ENCODE data around the gene TMEM205.
"Not testable (repeated sequence)": the region's sequence is repeated elsewhere in the genome, so short reads cannot be mapped to it uniquely, and the experiment has no call there.

Gene TMEM205

DNA sequence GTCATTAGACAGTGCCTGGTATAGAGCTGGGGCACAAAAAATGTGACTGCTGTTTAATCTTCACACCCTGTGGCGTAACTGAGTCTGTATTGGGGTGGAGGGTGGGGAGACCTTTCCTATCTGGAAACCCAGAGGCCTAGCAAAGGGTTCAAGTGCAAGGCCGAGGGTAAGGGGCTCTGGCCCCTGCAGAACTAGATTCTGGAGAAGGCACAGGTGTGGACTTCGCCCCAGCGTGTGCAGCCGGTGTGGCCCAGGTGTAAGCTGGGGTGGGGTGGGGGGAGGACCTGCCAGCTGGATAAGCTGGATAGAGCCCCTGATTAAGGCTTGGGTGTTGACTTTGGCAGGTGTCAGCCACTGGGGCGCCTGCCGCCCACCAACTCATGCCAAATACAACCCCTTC lies 7.9 kb downstream of the TMEM205 start:
- H2AFZ ChIP-seq (ENCODE audit: low read length, unreplicated experiment): no peak overlapping the region
- peaks cover 7% of the 10 kb centered on the region; the same call in 1 of the 2 replicates for H3K36me3 ChIP-seq (ENCODE audit: insufficient read depth, low read length)
- peaks cover 4% of the 10 kb centered on the region for H3K4me1 ChIP-seq (ENCODE audit: control insufficient read depth, insufficient read depth, low read length, unreplicated experiment)
- H3K4me3 ChIP-seq (ENCODE audit: low read depth, low read length): no peak overlapping the region
- H3K27me3 ChIP-seq (ENCODE audit: insufficient read depth, low read length): no peaks in the 10 kb centered on the region
- no peak overlapping the region for H3K27ac ChIP-seq (ENCODE audit: low read depth, low read length)
- H3K79me2 ChIP-seq (ENCODE audit: control insufficient read depth, insufficient read depth, low read length, unreplicated experiment): no peaks in the 10 kb centered on the region

DNA sequence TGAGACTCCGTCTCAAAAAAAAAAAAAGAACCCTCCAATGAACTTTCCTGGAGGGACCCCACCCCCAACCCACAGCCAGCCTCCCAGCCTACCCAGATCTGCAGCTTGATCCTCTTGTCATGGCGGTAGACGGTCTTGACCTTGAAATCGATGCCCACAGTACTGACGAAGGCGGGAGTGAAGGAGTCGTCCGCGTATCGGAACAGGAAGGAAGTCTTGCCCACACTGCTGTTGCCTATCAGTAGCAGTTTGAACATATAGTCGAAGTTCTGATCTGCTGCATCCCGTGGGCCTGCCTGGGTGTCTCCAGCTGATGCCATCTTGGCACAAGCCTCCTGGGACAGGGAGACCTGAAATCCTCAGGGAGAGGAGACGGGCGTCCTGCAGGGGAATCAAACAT lies 9.0 kb downstream of the TMEM205 start:
- H3K36me3 ChIP-seq (ENCODE audit: insufficient read depth, low read length): peaks cover 7% of the 10 kb centered on the region; the same call in 1 of the 2 replicates
- no peak overlapping the region for H3K27ac ChIP-seq (ENCODE audit: low read depth, low read length)
- no peaks in the 10 kb centered on the region for H3K79me2 ChIP-seq (ENCODE audit: control insufficient read depth, insufficient read depth, low read length, unreplicated experiment)
- no peaks in the 10 kb centered on the region for H3K27me3 ChIP-seq (ENCODE audit: insufficient read depth, low read length)
- no peak overlapping the region for H2AFZ ChIP-seq (ENCODE audit: low read length, unreplicated experiment)
- H3K4me3 ChIP-seq (ENCODE audit: low read depth, low read length): no peak overlapping the region
- H3K4me1 ChIP-seq (ENCODE audit: control insufficient read depth, insufficient read depth, low read length, unreplicated experiment): peaks cover 4% of the 10 kb centered on the region

DNA sequence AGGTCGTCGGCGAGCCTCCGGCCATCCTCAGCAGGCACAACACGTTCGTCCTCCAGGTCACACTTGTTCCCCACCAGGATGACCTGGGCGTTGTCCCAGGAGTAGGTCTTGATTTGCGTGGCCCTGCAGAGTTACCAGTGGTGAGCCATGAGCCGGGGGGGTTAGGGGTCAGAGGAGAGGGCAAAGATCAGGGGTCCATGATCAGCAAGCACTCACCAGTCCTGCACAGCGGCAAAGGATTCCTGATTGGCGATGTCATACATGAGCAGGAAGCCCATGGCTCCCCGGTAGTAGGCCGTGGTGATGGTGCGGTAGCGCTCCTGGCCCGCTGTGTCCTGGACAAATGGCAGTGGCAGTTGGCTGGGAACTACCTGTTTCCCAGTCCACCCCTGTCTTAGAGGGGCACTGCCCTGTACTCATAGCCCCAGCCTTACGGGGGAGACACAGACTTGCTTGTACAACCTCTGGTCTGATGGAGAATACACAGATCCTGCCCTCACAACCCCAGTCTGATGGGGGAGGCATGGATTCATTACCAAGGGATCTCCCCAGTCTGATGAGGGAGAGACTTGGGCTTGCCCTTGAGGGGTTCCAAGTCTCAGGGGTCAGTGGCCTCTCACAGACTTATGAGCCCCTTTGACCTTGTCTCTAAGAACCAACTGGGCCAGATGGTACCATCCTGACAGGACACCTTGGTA lies 10.5 kb downstream of the TMEM205 start:
- H3K4me3 ChIP-seq (ENCODE audit: low read depth, low read length): no peak overlapping the region
- H3K36me3 ChIP-seq (ENCODE audit: insufficient read depth, low read length): peaks cover 2% of the 10 kb centered on the region; the same call in 1 of the 2 replicates
- H3K27ac ChIP-seq (ENCODE audit: low read depth, low read length): no peak overlapping the region
- H3K79me2 ChIP-seq (ENCODE audit: control insufficient read depth, insufficient read depth, low read length, unreplicated experiment): no peaks in the 10 kb centered on the region
- H3K27me3 ChIP-seq (ENCODE audit: insufficient read depth, low read length): no peaks in the 10 kb centered on the region
- H3K4me1 ChIP-seq (ENCODE audit: control insufficient read depth, insufficient read depth, low read length, unreplicated experiment): peaks cover 4% of the 10 kb centered on the region
- H2AFZ ChIP-seq (ENCODE audit: low read length, unreplicated experiment): no peak overlapping the region

DNA sequence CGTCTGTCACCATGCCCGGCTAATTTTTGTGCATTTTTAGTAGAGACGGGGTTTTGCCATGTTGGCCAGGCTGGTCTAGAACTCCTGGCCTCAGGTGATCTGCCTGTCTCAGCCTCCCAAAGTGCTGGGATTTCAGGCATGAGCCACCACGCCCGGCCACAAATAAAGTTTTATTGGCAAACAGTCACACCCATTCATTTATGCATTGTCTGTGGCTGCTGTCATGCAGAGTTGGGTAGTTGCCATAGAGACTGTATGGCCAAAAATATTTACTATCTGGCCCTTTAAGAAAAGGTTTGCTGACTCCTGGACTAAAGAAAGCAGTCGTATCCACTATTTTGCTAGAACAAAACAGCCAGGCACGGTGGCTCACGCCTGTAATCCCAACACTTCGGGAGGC lies 12.2 kb downstream of the TMEM205 start:
- H2AFZ ChIP-seq (ENCODE audit: low read length, unreplicated experiment); H3K4me1 ChIP-seq (ENCODE audit: control insufficient read depth, insufficient read depth, low read length, unreplicated experiment); H3K4me3 ChIP-seq (ENCODE audit: low read depth, low read length); H3K36me3 ChIP-seq (ENCODE audit: insufficient read depth, low read length); H3K27ac ChIP-seq (ENCODE audit: low read depth, low read length); H3K79me2 ChIP-seq (ENCODE audit: control insufficient read depth, insufficient read depth, low read length, unreplicated experiment); H3K27me3 ChIP-seq (ENCODE audit: insufficient read depth, low read length): not testable (repeated sequence)

DNA sequence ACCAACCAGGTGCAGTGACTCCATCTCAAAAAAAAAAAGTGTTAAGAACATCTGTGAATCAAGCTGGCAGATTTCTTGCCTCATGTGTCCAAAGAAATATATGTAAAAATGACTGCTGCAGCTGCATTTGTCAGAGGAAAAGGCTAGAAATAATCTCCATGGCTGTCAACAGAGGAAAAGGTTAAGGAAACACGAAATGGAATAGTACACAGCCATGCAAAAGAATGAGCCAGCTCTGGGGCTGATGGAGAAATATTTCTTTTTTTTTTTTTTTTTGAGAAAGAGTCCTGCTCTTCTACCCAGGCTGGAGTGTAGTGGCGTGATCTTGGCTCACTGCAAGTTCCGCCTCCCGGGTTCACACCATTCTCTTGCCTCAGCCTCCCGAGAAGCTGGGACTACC lies 13.2 kb downstream of the TMEM205 start:
- Histone ChIP-seq H3K4me3 (ENCODE audit: low read depth, low read length) (no peak overlapping the region), H3K27ac (ENCODE audit: low read depth, low read length) (no peak overlapping the region), H3K4me1 (ENCODE audit: control insufficient read depth, insufficient read depth, low read length, unreplicated experiment) (no peaks in the 10 kb centered on the region), H3K79me2 (ENCODE audit: control insufficient read depth, insufficient read depth, low read length, unreplicated experiment) (no peaks in the 10 kb centered on the region), H3K27me3 (ENCODE audit: insufficient read depth, low read length) (no peaks in the 10 kb centered on the region), H2AFZ (ENCODE audit: low read length, unreplicated experiment) (no peak overlapping the region), H3K36me3 (ENCODE audit: insufficient read depth, low read length) (peaks cover 2% of the 10 kb centered on the region; the same call in 1 of the 2 replicates)

DNA sequence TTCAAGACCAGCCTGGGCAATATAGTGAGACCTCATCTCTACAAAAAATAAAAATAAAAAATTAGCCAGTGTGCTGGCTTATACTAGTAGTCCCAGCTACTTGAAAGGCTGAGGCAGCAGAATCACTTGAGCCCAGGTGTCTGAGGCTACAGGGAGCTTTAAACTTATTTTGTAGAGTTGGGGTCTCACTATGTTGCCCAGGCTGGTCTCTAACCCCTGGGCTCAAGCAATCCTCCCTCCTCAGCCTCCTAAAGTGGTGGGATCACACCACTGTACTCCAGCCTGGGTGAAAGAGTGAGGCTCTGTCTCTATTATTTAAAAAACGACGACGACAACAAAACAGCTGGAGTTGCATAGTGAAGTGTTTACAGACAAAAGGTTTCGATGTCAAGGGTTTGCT lies 14.6 kb downstream of the TMEM205 start:
- H2AFZ ChIP-seq (ENCODE audit: low read length, unreplicated experiment): no peak overlapping the region
- no peaks in the 10 kb centered on the region for H3K79me2 ChIP-seq (ENCODE audit: control insufficient read depth, insufficient read depth, low read length, unreplicated experiment)
- H3K27ac ChIP-seq (ENCODE audit: low read depth, low read length): no peak overlapping the region
- H3K36me3 ChIP-seq (ENCODE audit: insufficient read depth, low read length): peaks cover 2% of the 10 kb centered on the region; the same call in 1 of the 2 replicates
- H3K4me3 ChIP-seq (ENCODE audit: low read depth, low read length): no peak overlapping the region
- no peaks in the 10 kb centered on the region for H3K4me1 ChIP-seq (ENCODE audit: control insufficient read depth, insufficient read depth, low read length, unreplicated experiment)
- H3K27me3 ChIP-seq (ENCODE audit: insufficient read depth, low read length): no peaks in the 10 kb centered on the region

DNA sequence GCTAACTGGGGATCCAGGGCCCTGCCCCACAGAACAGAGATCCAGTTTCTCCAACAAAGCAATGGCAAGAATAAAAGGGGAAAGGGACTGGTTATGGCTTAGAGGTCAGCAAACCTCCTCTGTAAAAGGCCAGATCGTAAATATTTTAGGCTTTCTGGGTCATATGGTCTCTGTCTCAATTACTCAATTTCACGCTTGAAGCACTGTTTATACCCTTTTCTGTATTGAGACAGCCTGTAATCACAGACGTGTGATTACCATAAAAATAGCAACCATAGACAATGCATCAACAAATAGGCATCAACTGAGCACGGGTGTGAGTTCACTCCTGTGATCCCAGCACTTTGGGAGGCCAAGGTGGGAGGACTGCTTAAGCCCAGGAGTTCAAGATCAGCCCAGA lies 15.9 kb downstream of the TMEM205 start:
- Histone ChIP-seq H3K79me2 (ENCODE audit: control insufficient read depth, insufficient read depth, low read length, unreplicated experiment) (no peaks in the 10 kb centered on the region), H3K4me1 (ENCODE audit: control insufficient read depth, insufficient read depth, low read length, unreplicated experiment) (no peaks in the 10 kb centered on the region), H2AFZ (ENCODE audit: low read length, unreplicated experiment) (no peak overlapping the region), H3K27me3 (ENCODE audit: insufficient read depth, low read length) (no peaks in the 10 kb centered on the region), H3K27ac (ENCODE audit: low read depth, low read length) (no peak overlapping the region), H3K4me3 (ENCODE audit: low read depth, low read length) (no peak overlapping the region), H3K36me3 (ENCODE audit: insufficient read depth, low read length) (peaks cover 2% of the 10 kb centered on the region; the same call in 1 of the 2 replicates)

DNA sequence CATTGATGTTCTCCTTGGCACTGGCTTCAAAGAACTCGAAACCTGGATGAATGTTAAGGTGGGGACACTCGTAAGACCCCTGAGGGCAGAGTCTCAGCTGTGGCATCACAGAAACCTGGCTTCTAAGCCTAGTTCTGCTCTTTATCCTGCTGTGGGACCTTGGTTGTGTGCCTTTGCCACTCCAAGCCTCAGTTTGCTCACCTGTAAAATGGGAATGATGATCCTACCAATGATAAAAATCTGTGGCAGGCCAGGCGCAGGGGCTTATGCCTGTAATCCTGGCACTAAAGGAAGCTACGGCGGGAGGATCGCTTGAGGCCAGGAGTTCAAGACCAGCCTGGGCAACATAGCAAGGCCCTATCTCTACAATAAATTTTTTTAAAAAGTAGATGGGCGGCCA lies 20.5 kb downstream of the TMEM205 start:
- no peaks in the 10 kb centered on the region for H3K36me3 ChIP-seq (ENCODE audit: insufficient read depth, low read length)
- no peak overlapping the region for H3K4me3 ChIP-seq (ENCODE audit: low read depth, low read length)
- H2AFZ ChIP-seq (ENCODE audit: low read length, unreplicated experiment): no peak overlapping the region
- H3K79me2 ChIP-seq (ENCODE audit: control insufficient read depth, insufficient read depth, low read length, unreplicated experiment): no peaks in the 10 kb centered on the region
- peaks cover 16% of the 10 kb centered on the region for H3K4me1 ChIP-seq (ENCODE audit: control insufficient read depth, insufficient read depth, low read length, unreplicated experiment)
- H3K27me3 ChIP-seq (ENCODE audit: insufficient read depth, low read length): no peaks in the 10 kb centered on the region
- no peak overlapping the region for H3K27ac ChIP-seq (ENCODE audit: low read depth, low read length)

DNA sequence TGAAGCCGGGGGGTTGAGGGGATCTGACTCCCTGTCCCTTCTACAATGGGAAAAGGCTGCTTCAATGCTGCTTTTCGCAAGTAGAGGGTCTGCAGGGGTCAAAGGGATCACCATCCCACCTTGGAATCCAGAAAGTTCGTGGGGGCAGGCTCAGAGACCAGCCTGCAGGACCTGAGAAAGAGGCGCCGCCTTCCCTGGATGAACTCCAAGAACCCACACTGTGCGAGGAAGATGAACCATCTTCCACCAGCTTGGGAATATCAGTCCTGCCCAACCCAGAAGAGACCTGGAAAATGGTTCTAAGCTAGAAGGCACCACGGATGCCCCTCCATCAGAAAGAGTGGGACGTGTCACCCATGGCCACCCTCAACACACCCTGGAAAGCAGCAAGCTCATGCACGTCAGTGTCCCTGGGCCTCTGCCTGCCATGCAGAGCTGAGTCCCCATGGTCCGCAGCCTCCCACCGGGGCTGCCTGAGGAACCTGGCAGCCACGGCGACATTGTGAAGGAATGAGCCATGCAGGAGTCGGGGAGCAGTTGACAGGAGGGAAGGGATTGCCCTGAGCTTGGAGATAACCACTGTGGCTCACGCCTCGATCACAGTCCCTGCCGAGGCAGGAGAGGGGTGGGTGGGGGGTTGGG lies 21.2 kb downstream of the TMEM205 start:
- Histone ChIP-seq H2AFZ (ENCODE audit: low read length, unreplicated experiment) (no peak overlapping the region), H3K36me3 (ENCODE audit: insufficient read depth, low read length) (no peaks in the 10 kb centered on the region), H3K27ac (ENCODE audit: low read depth, low read length) (0 out of 2 replicates have a peak overlapping the region, but pooled peaks have one; percentile 77), H3K4me1 (ENCODE audit: control insufficient read depth, insufficient read depth, low read length, unreplicated experiment) (peaks cover 16% of the 10 kb centered on the region), H3K27me3 (ENCODE audit: insufficient read depth, low read length) (no peaks in the 10 kb centered on the region), H3K79me2 (ENCODE audit: control insufficient read depth, insufficient read depth, low read length, unreplicated experiment) (no peaks in the 10 kb centered on the region), H3K4me3 (ENCODE audit: low read depth, low read length) (no peak overlapping the region)

DNA sequence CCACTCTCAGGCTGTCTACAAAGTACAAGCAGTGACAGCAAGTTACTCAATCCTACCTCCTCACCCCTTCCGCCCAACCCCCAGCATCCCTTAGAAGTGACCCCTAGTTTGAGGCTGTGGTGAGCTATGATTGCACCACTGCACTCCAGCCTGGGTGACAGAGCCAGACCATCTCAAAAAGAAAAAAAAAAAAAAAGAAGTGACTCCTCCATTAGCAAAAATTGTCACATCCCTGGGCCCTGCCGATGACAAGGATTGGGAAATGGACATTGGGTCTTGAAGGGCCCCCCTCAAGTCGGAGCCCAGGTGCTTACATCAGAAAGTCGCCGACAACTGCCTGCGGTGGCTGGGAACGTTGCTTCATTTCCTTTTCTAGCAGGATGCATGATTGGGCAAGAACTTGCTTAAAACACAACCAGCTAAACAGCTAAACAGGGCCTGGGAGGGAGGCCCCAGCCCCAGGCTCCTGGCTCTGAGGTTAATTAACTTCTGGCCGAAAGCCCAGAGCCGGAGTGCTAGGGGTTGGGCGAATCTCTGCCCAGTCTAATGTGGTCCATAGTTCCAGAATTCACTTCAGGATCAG lies 21.9 kb downstream of the TMEM205 start:
- H3K79me2 ChIP-seq (ENCODE audit: control insufficient read depth, insufficient read depth, low read length, unreplicated experiment): no peaks in the 10 kb centered on the region
- no peak overlapping the region for H2AFZ ChIP-seq (ENCODE audit: low read length, unreplicated experiment)
- no peaks in the 10 kb centered on the region for H3K36me3 ChIP-seq (ENCODE audit: insufficient read depth, low read length)
- H3K27ac ChIP-seq (ENCODE audit: low read depth, low read length): peak overlapping the region; percentile 77
- no peaks in the 10 kb centered on the region for H3K27me3 ChIP-seq (ENCODE audit: insufficient read depth, low read length)
- peak overlapping the region; percentile 45 for H3K4me3 ChIP-seq (ENCODE audit: low read depth, low read length)
- peaks cover 16% of the 10 kb centered on the region for H3K4me1 ChIP-seq (ENCODE audit: control insufficient read depth, insufficient read depth, low read length, unreplicated experiment)
